ENCODE data around the gene ALOX12.

DNA sequence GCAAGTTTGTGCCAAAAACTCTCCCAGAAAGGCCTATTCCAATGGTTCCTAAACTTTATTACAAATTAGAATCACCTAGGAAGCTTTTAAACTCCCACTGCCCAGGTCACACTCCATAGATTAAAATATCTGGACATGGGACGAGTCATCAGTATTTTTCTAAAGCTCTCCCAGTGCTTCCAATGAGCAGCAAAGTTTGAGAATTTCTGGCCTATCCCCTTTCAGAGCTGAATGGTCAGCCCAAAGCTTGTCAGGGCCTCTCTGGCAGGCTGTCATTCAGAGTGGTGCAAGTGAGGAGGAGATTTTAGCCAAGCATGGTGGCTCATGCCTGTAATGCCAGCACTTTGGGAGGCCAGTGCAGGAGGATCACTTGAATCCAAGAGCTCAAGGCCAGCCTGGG, 29.4 kb downstream of the ALOX12 start:
- TF ChIP-seq, protein P1, sequence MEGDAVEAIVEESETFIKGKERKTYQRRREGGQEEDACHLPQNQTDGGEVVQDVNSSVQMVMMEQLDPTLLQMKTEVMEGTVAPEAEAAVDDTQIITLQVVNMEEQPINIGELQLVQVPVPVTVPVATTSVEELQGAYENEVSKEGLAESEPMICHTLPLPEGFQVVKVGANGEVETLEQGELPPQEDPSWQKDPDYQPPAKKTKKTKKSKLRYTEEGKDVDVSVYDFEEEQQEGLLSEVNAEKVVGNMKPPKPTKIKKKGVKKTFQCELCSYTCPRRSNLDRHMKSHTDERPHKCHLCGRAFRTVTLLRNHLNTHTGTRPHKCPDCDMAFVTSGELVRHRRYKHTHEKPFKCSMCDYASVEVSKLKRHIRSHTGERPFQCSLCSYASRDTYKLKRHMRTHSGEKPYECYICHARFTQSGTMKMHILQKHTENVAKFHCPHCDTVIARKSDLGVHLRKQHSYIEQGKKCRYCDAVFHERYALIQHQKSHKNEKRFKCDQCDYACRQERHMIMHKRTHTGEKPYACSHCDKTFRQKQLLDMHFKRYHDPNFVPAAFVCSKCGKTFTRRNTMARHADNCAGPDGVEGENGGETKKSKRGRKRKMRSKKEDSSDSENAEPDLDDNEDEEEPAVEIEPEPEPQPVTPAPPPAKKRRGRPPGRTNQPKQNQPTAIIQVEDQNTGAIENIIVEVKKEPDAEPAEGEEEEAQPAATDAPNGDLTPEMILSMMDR (IDR thresholded peaks at IDR 0.05; ENCODE audit: low read length), result no peak
- TF ChIP-seq EZH2 (optimal IDR thresholded peaks at IDR 0.05; ENCODE audit: low read depth, low read length), result no peak
- TF ChIP-seq EZH2phosphoT487 (IDR thresholded peaks at IDR 0.05; ENCODE audit: low read length), result no peak
